KMS-11 (cell line): ENCODE results near the gene MRTO4.

Experiments used
- H2AFZ ChIP-seq: fragments of 200-600 bp; sonication (generic); 2 replicates; pipeline ENCODE4 v1.6.1; 2016; ENCODE audit warnings: antibody characterized with exemption, mixed run types, low read depth
- H3K27ac ChIP-seq: fragments of 200-600 bp; sonication (generic); 2 replicates; pipeline ENCODE4 v1.6.1; 2016; ENCODE audit warnings: mild to moderate bottlenecking, mixed run types
- H3K27me3 ChIP-seq: fragments of 200-600 bp; sonication (generic); 2 replicates; pipeline ENCODE4 v1.6.1; 2017; ENCODE audit warnings: mild to moderate bottlenecking, low read depth, mixed run types, moderate library complexity; ENCODE audit not compliant: insufficient read depth
- H3K36me3 ChIP-seq: fragments of 200-600 bp; sonication (generic); 2 replicates; pipeline ENCODE4 v1.6.1; 2017; ENCODE audit warnings: mild to moderate bottlenecking, mixed run types; ENCODE audit not compliant: insufficient read depth
- H3K4me1 ChIP-seq: fragments of 200-600 bp; sonication (generic); 2 replicates; pipeline ENCODE4 v1.6.1; 2016; ENCODE audit warnings: mild to moderate bottlenecking, low read depth, mixed run types; ENCODE audit not compliant: poor library complexity, severe bottlenecking
- H3K4me2 ChIP-seq: fragments of 200-600 bp; sonication (generic); 2 replicates; pipeline ENCODE4 v1.7.0; 2016; ENCODE audit warnings: mild to moderate bottlenecking, mixed run types
- H3K4me3 ChIP-seq: fragments of 200-600 bp; sonication (generic); IDR thresholded peaks from 2 replicates; pipeline ENCODE4 v1.6.1; 2017; ENCODE audit warnings: low read depth, low read length, mixed read lengths; ENCODE audit not compliant: insufficient read depth
- H3K79me2 ChIP-seq: fragments of 200-600 bp; sonication (generic); 2 replicates; pipeline ENCODE4 v1.6.1; 2016; ENCODE audit warnings: low read depth, mixed run types; ENCODE audit not compliant: insufficient read depth
- H3K9ac ChIP-seq: fragments of 200-600 bp; sonication (generic); 2 replicates; pipeline ENCODE4 v1.6.1; 2016; ENCODE audit warnings: mild to moderate bottlenecking, mixed run types
- H4K20me1 ChIP-seq: fragments of 200-600 bp; sonication (generic); 2 replicates; pipeline ENCODE4 v1.6.1; 2016; ENCODE audit warnings: mild to moderate bottlenecking, mixed run types; ENCODE audit not compliant: insufficient read depth
- TF ChIP-seq, protein P1 (sequence below): fragments of 200-600 bp; sonication (generic); conservative IDR thresholded peaks from 2 replicates; pipeline ENCODE4 v1.6.1; 2017; ENCODE audit warnings: low read depth, mild to moderate bottlenecking, antibody characterized with exemption, low read length, moderate library complexity, mixed read lengths

Gene MRTO4

GRCh38 chr1:19258353-19258752, 6.7 kb downstream of the MRTO4 start:
- Histone ChIP-seq H2AFZ (no peak overlapping the region), H3K27me3 (no peaks in the 10 kb centered on the region), H3K4me2 (no peak overlapping the region), H3K27ac (no peak overlapping the region), H3K9ac (no peak overlapping the region), H4K20me1 (peaks cover 2% of the 10 kb centered on the region; the same call in 1 of the 2 replicates), H3K4me3 (no peak overlapping the region), H3K4me1 (peaks cover 3% of the 10 kb centered on the region), H3K36me3 (no peaks in the 10 kb centered on the region), H3K79me2 (peaks cover 27% of the 10 kb centered on the region)
- TF ChIP-seq, protein P1, sequence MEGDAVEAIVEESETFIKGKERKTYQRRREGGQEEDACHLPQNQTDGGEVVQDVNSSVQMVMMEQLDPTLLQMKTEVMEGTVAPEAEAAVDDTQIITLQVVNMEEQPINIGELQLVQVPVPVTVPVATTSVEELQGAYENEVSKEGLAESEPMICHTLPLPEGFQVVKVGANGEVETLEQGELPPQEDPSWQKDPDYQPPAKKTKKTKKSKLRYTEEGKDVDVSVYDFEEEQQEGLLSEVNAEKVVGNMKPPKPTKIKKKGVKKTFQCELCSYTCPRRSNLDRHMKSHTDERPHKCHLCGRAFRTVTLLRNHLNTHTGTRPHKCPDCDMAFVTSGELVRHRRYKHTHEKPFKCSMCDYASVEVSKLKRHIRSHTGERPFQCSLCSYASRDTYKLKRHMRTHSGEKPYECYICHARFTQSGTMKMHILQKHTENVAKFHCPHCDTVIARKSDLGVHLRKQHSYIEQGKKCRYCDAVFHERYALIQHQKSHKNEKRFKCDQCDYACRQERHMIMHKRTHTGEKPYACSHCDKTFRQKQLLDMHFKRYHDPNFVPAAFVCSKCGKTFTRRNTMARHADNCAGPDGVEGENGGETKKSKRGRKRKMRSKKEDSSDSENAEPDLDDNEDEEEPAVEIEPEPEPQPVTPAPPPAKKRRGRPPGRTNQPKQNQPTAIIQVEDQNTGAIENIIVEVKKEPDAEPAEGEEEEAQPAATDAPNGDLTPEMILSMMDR = no peak

GRCh38 chr1:19260211-19261138, 8.9 kb downstream of the MRTO4 start:
- no peak overlapping the region for H2AFZ ChIP-seq
- H3K27me3 ChIP-seq = no peaks in the 10 kb centered on the region
- peaks cover 6% of the 10 kb centered on the region; the same call in 1 of the 2 replicates for H3K79me2 ChIP-seq
- H3K36me3 ChIP-seq = no peaks in the 10 kb centered on the region
- H3K9ac ChIP-seq = no peak overlapping the region
- no peak overlapping the region for H3K27ac ChIP-seq
- TF ChIP-seq, protein P1 = no peak
- H4K20me1 ChIP-seq = no peaks in the 10 kb centered on the region
- H3K4me3 ChIP-seq = no peak overlapping the region
- H3K4me2 ChIP-seq = no peak overlapping the region
- H3K4me1 ChIP-seq = no peaks in the 10 kb centered on the region

DNA sequence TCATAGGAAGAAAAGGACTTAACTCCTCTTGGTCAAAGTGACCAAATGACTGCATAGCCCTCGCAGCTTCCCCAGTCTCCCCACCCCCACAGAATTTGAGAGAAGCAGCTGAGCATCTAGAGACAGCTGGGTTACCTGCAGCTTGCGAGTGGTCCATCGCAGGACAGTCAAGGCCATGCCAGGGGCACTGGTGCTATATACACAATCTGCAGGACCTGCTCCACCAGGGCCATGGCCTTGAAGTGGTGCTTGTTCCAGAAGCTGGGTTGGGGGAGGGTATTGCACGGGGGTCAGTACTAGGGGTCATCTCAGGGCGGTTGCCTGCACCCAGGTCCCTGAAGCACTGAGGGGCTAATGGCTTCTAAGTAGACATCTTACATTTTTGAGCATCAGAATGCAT, 10.4 kb downstream of the MRTO4 start:
- TF ChIP-seq, protein P1 = no peak
- Histone ChIP-seq H3K4me3 (no peak overlapping the region), H4K20me1 (no peaks in the 10 kb centered on the region), H3K9ac (no peak overlapping the region), H3K36me3 (no peaks in the 10 kb centered on the region), H3K4me1 (no peaks in the 10 kb centered on the region), H2AFZ (no peak overlapping the region), H3K27ac (no peak overlapping the region), H3K4me2 (no peak overlapping the region), H3K79me2 (no peaks in the 10 kb centered on the region), H3K27me3 (no peaks in the 10 kb centered on the region)

- H3K36me3 ChIP-seq = no peaks in the 10 kb centered on the region
- TF ChIP-seq, protein P1 = no peak
- H4K20me1 ChIP-seq = no peaks in the 10 kb centered on the region
- H3K4me2 ChIP-seq = no peak overlapping the region
- no peak overlapping the region for H3K27ac ChIP-seq
- no peak overlapping the region for H3K9ac ChIP-seq
- no peak overlapping the region for H2AFZ ChIP-seq
- no peaks in the 10 kb centered on the region for H3K4me1 ChIP-seq
- no peak overlapping the region for H3K4me3 ChIP-seq
- no peaks in the 10 kb centered on the region for H3K79me2 ChIP-seq
- no peaks in the 10 kb centered on the region for H3K27me3 ChIP-seq
Observed at GRCh38 chr1:19262744-19263143, 11.1 kb downstream of the MRTO4 start.
